H9 (cell line): ENCODE data around the gene OXCT2. TPM values are rescaled to one million over a fixed set of nuclear protein-coding genes. Genes with fewer than 3 reads are reported as not detected.

Experiments used
- DNase-seq: peaks from one replicate; pipeline ENCODE4 v3.0.0-alpha.2; 2017
- H2AFZ ChIP-seq: one replicate; pipeline ENCODE4 v1.6.1; 2013; ENCODE audit warnings: mild to moderate bottlenecking, low read length, control low read depth, moderate library complexity
- H2AK5ac ChIP-seq: 2 replicates; pipeline ENCODE4 v1.6.1; 2013; ENCODE audit warnings: low read length, control low read depth, mixed read lengths; ENCODE audit not compliant: insufficient read length
- H2BK120ac ChIP-seq: one replicate; pipeline ENCODE4 v1.6.1; 2013; ENCODE audit warnings: low read depth, mild to moderate bottlenecking, low read length, control low read depth, inconsistent platforms; ENCODE audit not compliant: poor library complexity, severe bottlenecking
- H2BK12ac ChIP-seq: 2 replicates; pipeline ENCODE4 v1.6.1; 2013; ENCODE audit warnings: low read length, control low read depth, mixed read lengths, low read depth; ENCODE audit not compliant: insufficient read length
- H2BK15ac ChIP-seq: 2 replicates; pipeline ENCODE4 v1.6.1; 2013; ENCODE audit warnings: low read depth, low read length, control low read depth
- H2BK20ac ChIP-seq: one replicate; pipeline ENCODE4 v1.6.1; 2013; ENCODE audit warnings: low read depth, mild to moderate bottlenecking, low read length, control low read depth, inconsistent platforms; ENCODE audit not compliant: poor library complexity, severe bottlenecking
- H2BK5ac ChIP-seq: 2 replicates; pipeline ENCODE4 v1.6.1; 2013; ENCODE audit warnings: low read length, control low read depth, mixed read lengths; ENCODE audit not compliant: insufficient read length
- H3K14ac ChIP-seq: 2 replicates; pipeline ENCODE4 v1.6.1; 2013; ENCODE audit warnings: low read length, control low read depth; ENCODE audit not compliant: insufficient read depth
- H3K18ac ChIP-seq: 2 replicates; pipeline ENCODE4 v1.6.1; 2013; ENCODE audit warnings: low read depth, mild to moderate bottlenecking, mixed read lengths, low read length, control low read depth; ENCODE audit not compliant: insufficient read length
- H3K23ac ChIP-seq: 2 replicates; pipeline ENCODE4 v1.6.1; 2013; ENCODE audit warnings: low read length, control low read depth, mixed read lengths, low read depth; ENCODE audit not compliant: insufficient read length
- H3K23me2 ChIP-seq: 2 replicates; pipeline ENCODE4 v1.6.1; 2013; ENCODE audit warnings: low read depth, mild to moderate bottlenecking, mixed read lengths, low read length, control low read depth; ENCODE audit not compliant: insufficient read length, poor library complexity, severe bottlenecking
- H3K27ac ChIP-seq: 2 replicates; pipeline ENCODE4 v1.5.1; 2013; ENCODE audit warnings: low read length, control low read depth, mixed read lengths, low read depth; ENCODE audit not compliant: insufficient read length
- H3K27me3 ChIP-seq: 2 replicates; pipeline ENCODE4 v1.6.1; 2013; ENCODE audit warnings: low read length, control low read depth, inconsistent platforms; ENCODE audit not compliant: insufficient read depth
- H3K4ac ChIP-seq: 2 replicates; pipeline ENCODE4 v1.6.1; 2013; ENCODE audit warnings: low read depth, mild to moderate bottlenecking, control low read depth, inconsistent platforms, low read length, moderate library complexity
- H3K4me1 ChIP-seq: 2 replicates; pipeline ENCODE4 v1.6.1; 2013; ENCODE audit warnings: low read length, control low read depth, inconsistent platforms; ENCODE audit not compliant: insufficient read depth
- H3K4me2 ChIP-seq: 2 replicates; pipeline ENCODE4 v1.6.1; 2013; ENCODE audit warnings: low read length, control low read depth, mixed read lengths; ENCODE audit not compliant: insufficient read length, insufficient read depth
- H3K56ac ChIP-seq: 2 replicates; pipeline ENCODE4 v1.6.1; 2013; ENCODE audit warnings: low read depth, mild to moderate bottlenecking, mixed read lengths, low read length, control low read depth; ENCODE audit not compliant: insufficient read length
- H3K79me1 ChIP-seq: 2 replicates; pipeline ENCODE4 v1.6.1; 2013; ENCODE audit warnings: low read depth, mild to moderate bottlenecking, moderate library complexity, low read length, control low read depth, inconsistent platforms; ENCODE audit not compliant: insufficient read depth, poor library complexity, severe bottlenecking
- H3K79me2 ChIP-seq: 2 replicates; pipeline ENCODE4 v1.6.1; 2013; ENCODE audit warnings: low read length, control low read depth, inconsistent platforms; ENCODE audit not compliant: insufficient read depth
- H3K9ac ChIP-seq: 2 replicates; pipeline ENCODE4 v1.6.1; 2013; ENCODE audit warnings: low read length, control low read depth, mixed read lengths; ENCODE audit not compliant: insufficient read length; ENCODE audit errors: extremely low read depth
- H3K9me3 ChIP-seq: one replicate; pipeline ENCODE4 v1.6.1; 2013; ENCODE audit warnings: low read depth, low read length, inconsistent platforms; ENCODE audit not compliant: control insufficient read depth
- H3T11ph ChIP-seq: one replicate; pipeline ENCODE4 v1.6.1; 2013; ENCODE audit warnings: mild to moderate bottlenecking, low read length, control low read depth, inconsistent platforms
- H4K20me1 ChIP-seq: one replicate; pipeline ENCODE4 v1.6.1; 2013; ENCODE audit not compliant: control insufficient read depth, insufficient read length, insufficient read depth
- H4K5ac ChIP-seq: 2 replicates; pipeline ENCODE4 v1.6.1; 2013; ENCODE audit warnings: low read depth, mild to moderate bottlenecking, mixed read lengths, low read length, control low read depth; ENCODE audit not compliant: insufficient read length
- H4K8ac ChIP-seq: replicated peaks from 2 replicates; pipeline ENCODE4 v1.6.1; 2013; ENCODE audit warnings: low read length, control low read depth, mixed read lengths, low read depth; ENCODE audit not compliant: insufficient read length
- H4K91ac ChIP-seq: 2 replicates; pipeline ENCODE4 v1.6.1; 2013; ENCODE audit warnings: low read depth, mild to moderate bottlenecking, moderate library complexity, mixed read lengths, low read length, control low read depth; ENCODE audit not compliant: insufficient read length
- H3K27ac Mint-ChIP-seq, 3 experiments: 2 replicates in 2 of 3; 3 replicates in 1 of 3; pipeline ENCODE4 v1.8.0; 2020 to 2021; ENCODE audit warnings: mixed read lengths in 3 of 3, mild to moderate bottlenecking in 1 of 3, moderate library complexity in 1 of 3
- H3K27me3 Mint-ChIP-seq: 2 replicates; pipeline ENCODE4 v1.8.0; 2021; ENCODE audit warnings: low read depth, mild to moderate bottlenecking, moderate library complexity, mixed read lengths
- H3K36me3 Mint-ChIP-seq, 3 experiments: 2 replicates in 2 of 3; 3 replicates in 1 of 3; pipeline ENCODE4 v1.8.0; 2020 to 2021; ENCODE audit warnings: low read depth in 3 of 3, mixed read lengths in 3 of 3; ENCODE audit not compliant: insufficient read depth in 1 of 3
- H3K4me1 Mint-ChIP-seq, 2 experiments: 2 replicates each; pipeline ENCODE4 v1.8.0; 2020; ENCODE audit warnings: mixed read lengths in 2 of 2
- H3K4me3 Mint-ChIP-seq, 2 experiments: 2 replicates in 1 of 2; 3 replicates in 1 of 2; pipeline ENCODE4 v1.8.0; 2020 to 2021; ENCODE audit warnings: mild to moderate bottlenecking in 2 of 2, mixed read lengths in 2 of 2, moderate library complexity in 1 of 2
- H3K9me3 Mint-ChIP-seq, 2 experiments: 2 replicates in 1 of 2; 3 replicates in 1 of 2; pipeline ENCODE4 v1.8.0; 2020; ENCODE audit warnings: mild to moderate bottlenecking in 2 of 2, mixed read lengths in 2 of 2, moderate library complexity in 1 of 2
- CTCF ChIP-seq: fragments of 200-600 bp; sonication (generic); conservative IDR thresholded peaks from 3 replicates; pipeline ENCODE4 v1.8.0; 2021; ENCODE audit warnings: antibody characterized with exemption, mild to moderate bottlenecking
- WGBS: extraction: QIAGEN DNeasy Blood & Tissue Kit; methylation state at CpG from one replicate; pipeline ENCODE4 v1.1.7; 2013; ENCODE audit warnings: missing lambda C conversion rate, low lambda C conversion rate, mixed read lengths; ENCODE audit not compliant: insufficient read length; ENCODE audit errors: extremely low coverage; 5-methylcytosine and 5-hydroxymethylcytosine counted together
- total RNA-seq: library from RNA; stranded (reverse); gene quantifications from 2 replicates; pipeline ENCODE4 v1.2.1, GENCODE V29; 2021

The OXCT2 gene
- total RNA-seq, 1 experiment from 2014 or later = 3.7 TPM

DNA sequence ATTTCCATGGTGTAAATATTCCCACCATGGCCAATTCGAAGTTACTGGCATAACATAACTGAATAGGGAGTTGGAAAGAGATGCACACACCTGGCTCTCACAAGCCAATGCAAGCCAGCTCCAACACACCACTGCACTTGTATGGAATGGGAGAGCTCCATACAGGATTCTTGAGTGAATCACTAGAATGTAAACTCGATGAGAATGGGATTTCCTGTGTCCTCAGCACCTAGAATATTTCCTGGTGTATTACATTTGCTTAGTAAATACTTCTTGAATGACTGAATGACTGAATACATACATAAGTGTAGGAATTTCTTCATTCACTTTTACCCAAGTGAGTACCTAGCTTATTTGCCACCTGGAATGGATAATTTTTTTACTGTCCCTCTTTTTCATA lies 48.7 kb downstream of the OXCT2 start:
- Histone ChIP-seq H3K79me1 (no peaks in the 10 kb centered on the region), H3K14ac (no peak overlapping the region), H2BK12ac (no peak overlapping the region), H4K5ac (no peak overlapping the region), H3K27me3 (peaks cover 23% of the 10 kb centered on the region), H4K91ac (no peak overlapping the region), H3K27ac (no peak overlapping the region), H3K9ac (no peak overlapping the region), H3K18ac (no peak overlapping the region), H3K56ac (no peak overlapping the region), H2AFZ (no peak overlapping the region), H3T11ph (no peak overlapping the region), H2BK15ac (no peak overlapping the region), H2AK5ac (no peak overlapping the region), H3K4me2 (no peak overlapping the region), H2BK5ac (no peak overlapping the region), H4K20me1 (no peaks in the 10 kb centered on the region), H2BK20ac (no peak overlapping the region), H3K4me1 (no peaks in the 10 kb centered on the region), H3K9me3 (no peaks in the 10 kb centered on the region), H3K4ac (no peak overlapping the region), H2BK120ac (no peak overlapping the region), H3K23me2 (no peaks in the 10 kb centered on the region), H4K8ac (no peak overlapping the region), H3K23ac (no peak overlapping the region), H3K79me2 (no peaks in the 10 kb centered on the region)
- no peak for TF ChIP-seq CTCF
- no peak overlapping the region for H3K27ac Mint-ChIP-seq
- WGBS = no CpG with 5 or more reads among the region's 2 CpGs
- H3K4me1 Mint-ChIP-seq = no peaks in the 10 kb centered on the region
- no peak for DNase-seq
- no peaks in the 10 kb centered on the region; a peak in 1 of 5 replicates for H3K9me3 Mint-ChIP-seq
- H3K27me3 Mint-ChIP-seq = peaks cover 95% of the 10 kb centered on the region
- no peak overlapping the region for H3K4me3 Mint-ChIP-seq
- H3K36me3 Mint-ChIP-seq = no peaks in the 10 kb centered on the region
